ENCODE measurements around the gene SPEN.

Gene SPEN

DNA sequence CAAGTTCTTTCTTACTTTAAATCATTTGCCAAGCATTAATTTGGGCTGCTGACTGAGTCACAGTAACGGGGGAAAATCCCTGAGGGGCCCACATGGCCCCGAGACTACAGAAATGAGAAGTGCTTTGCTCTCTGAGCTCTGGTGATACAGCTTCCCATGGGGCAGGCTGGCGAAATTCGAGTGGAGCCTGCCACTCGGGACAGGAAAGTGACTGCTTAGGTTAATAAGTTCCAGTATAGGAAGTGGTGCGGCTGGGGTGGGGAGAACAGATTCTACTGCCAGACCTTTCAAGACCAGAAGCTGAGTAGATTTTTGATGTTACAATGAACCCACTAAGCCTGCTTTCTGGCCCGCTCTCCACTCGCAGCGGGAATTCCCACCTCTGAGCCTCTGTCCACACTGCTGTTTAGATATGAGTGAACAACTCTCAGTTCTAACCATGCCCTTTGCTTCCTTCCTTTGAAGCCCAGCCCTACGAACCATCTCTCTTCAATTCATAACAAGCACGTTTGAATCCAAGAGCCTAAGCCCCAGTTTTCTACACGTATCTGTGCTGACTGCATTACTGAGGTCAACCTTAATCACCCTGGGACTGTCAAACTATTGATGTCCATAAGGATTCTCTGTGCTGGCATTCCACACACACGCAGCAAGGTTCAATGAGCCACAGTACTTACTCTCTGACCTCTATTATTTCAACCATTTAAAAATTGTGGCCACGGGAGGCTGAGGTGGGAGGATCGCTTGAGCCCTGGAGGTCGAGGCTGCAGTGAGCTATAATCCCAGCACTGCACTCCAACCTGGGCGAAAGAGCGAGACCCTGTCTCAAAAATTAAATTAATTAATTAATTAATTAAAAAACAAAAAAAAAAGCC is 118.8 kb downstream of the SPEN start:
- no peak overlapping the region for H3K27ac ChIP-seq

DNA sequence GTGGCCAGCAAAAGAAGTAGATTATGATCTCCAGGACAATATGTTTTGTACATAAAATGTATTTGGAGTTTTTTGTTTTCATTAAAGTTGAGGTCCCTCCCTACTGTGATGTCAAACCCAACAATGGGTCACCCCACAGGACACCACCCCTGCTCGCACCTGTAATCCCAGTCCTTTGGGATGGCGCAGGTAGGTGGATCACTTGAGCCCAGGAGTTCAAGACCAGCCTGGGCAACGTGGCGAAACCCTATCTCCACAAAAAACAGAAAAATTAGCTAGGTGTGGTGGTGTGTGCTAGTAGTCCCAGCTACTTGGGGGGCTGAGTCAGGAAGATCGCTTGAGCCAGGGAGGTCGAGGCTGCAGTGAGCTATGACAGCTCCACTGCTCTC is 119.4 kb downstream of the SPEN start:
- no peak for TF ChIP-seq ZFX (IDR thresholded peaks at IDR 0.05; ENCODE audit: borderline replicate concordance)
- TF ChIP-seq, protein P1, sequence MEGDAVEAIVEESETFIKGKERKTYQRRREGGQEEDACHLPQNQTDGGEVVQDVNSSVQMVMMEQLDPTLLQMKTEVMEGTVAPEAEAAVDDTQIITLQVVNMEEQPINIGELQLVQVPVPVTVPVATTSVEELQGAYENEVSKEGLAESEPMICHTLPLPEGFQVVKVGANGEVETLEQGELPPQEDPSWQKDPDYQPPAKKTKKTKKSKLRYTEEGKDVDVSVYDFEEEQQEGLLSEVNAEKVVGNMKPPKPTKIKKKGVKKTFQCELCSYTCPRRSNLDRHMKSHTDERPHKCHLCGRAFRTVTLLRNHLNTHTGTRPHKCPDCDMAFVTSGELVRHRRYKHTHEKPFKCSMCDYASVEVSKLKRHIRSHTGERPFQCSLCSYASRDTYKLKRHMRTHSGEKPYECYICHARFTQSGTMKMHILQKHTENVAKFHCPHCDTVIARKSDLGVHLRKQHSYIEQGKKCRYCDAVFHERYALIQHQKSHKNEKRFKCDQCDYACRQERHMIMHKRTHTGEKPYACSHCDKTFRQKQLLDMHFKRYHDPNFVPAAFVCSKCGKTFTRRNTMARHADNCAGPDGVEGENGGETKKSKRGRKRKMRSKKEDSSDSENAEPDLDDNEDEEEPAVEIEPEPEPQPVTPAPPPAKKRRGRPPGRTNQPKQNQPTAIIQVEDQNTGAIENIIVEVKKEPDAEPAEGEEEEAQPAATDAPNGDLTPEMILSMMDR (IDR thresholded peaks at IDR 0.05), result no peak
- H3K27ac ChIP-seq, result no peak overlapping the region

More for the DNA sequence above, 118.8 kb downstream of the SPEN start:
- TF ChIP-seq, protein P1 (IDR thresholded peaks at IDR 0.05), result no peak
- no peak for TF ChIP-seq ZFX (IDR thresholded peaks at IDR 0.05; ENCODE audit: borderline replicate concordance)

GRCh38 chr1:15968172-15968571 is 120.7 kb downstream of the SPEN start:
- TF ChIP-seq, protein P1 (IDR thresholded peaks at IDR 0.05), result no peak
- TF ChIP-seq ZFX (IDR thresholded peaks at IDR 0.05; ENCODE audit: borderline replicate concordance), result no peak
- H3K27ac ChIP-seq, result no peak overlapping the region

DNA sequence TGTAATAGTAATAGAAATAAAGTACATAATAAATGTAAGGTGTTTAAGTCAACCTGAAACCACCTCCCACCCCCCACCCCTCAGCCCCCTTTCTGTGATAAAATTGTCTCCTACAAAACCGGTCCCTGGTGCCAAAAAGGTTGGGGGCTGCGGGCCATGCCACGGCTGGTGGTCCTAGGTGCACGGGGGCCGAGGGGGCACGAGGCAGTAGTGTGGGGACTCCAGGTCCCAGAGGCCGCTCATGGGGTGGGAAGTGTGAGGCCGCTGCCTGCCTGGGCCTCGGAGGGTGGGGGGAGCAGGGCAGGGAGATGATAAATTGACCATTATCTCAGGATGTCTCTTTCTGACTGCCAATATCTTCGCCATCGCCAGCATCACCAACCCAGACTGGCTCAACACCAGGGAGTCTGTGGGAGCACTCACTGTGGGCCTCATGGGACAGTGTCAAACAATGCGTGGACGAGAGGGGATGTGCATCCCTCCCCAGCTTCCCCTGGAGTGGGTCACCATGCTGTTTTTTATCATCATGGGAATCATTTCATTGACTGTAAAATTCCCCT is 121.9 kb downstream of the SPEN start:
- TF ChIP-seq ZFX (IDR thresholded peaks at IDR 0.05; ENCODE audit: borderline replicate concordance), result no peak
- TF ChIP-seq, protein P1 (IDR thresholded peaks at IDR 0.05), result no peak
- H3K27ac ChIP-seq, result no peak overlapping the region

DNA sequence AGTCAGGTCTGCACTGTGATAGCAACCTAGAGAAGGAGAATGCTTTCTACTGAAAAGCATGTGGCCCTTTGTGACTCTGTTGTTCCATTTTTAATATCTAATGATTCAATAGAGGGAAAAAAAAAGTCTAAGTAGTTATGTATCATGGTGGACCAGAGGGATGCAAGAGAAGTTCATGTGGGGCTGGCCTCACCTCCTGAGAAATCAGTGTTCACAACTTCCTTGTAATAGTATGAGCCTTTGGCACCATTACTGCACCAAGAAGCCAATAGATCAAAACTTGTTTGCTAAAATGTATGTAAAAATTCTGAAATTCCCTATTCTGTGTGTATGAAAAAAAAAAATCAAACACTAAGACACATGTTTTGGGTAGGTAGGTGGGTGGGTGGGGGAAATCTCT is 123.4 kb downstream of the SPEN start:
- no peak overlapping the region for H3K27ac ChIP-seq
- no peak for TF ChIP-seq ZFX (IDR thresholded peaks at IDR 0.05; ENCODE audit: borderline replicate concordance)
- TF ChIP-seq, protein P1 (IDR thresholded peaks at IDR 0.05), result no peak

- TF ChIP-seq, protein P1 (IDR thresholded peaks at IDR 0.05), result no peak
- no peak for TF ChIP-seq ZFX (IDR thresholded peaks at IDR 0.05; ENCODE audit: borderline replicate concordance)
- no peak overlapping the region for H3K27ac ChIP-seq
These were observed 124.9 kb downstream of the SPEN start for GRCh38 chr1:15972409-15972808.

GRCh38 chr1:15973772-15974171 is 126.3 kb downstream of the SPEN start:
- TF ChIP-seq ZFX (IDR thresholded peaks at IDR 0.05; ENCODE audit: borderline replicate concordance), result no peak
- TF ChIP-seq, protein P1 (IDR thresholded peaks at IDR 0.05), result no peak
- H3K27ac ChIP-seq, result no peak overlapping the region

Data from 22Rv1 (cell line).